NCI-H2227 (cell line): ENCODE data around the gene RAI2.
"Not testable (repeated sequence)": the region's sequence is repeated elsewhere in the genome, so short reads cannot be mapped to it uniquely, and the experiment has no call there.

Experiments used
- DNase-seq: peaks from one replicate; lab custom pipeline; 2025; ENCODE audit not compliant: unreplicated experiment; lab: John Stamatoyannopoulos, UW

RAI2 gene

GRCh38 chrX:17786554-17787347 is 74.3 kb downstream of the RAI2 start:
- DNase-seq: not testable (repeated sequence)

- no peak for DNase-seq
These were observed 81.7 kb downstream of the RAI2 start for GRCh38 chrX:17779434-17779833.

GRCh38 chrX:17778997-17779396 is 82.1 kb downstream of the RAI2 start:
- no peak for DNase-seq

GRCh38 chrX:17774053-17774452 is 87.0 kb downstream of the RAI2 start:
- no peak for DNase-seq

- no peak for DNase-seq
These were observed 87.7 kb downstream of the RAI2 start for GRCh38 chrX:17773221-17773876.

- DNase-seq: no peak
These were observed 91.3 kb downstream of the RAI2 start for GRCh38 chrX:17769701-17770269.

GRCh38 chrX:17768997-17769396 is 92.1 kb downstream of the RAI2 start:
- no peak for DNase-seq

- DNase-seq: no peak
These were observed 93.4 kb downstream of the RAI2 start for GRCh38 chrX:17767734-17768133.

GRCh38 chrX:17759990-17760389 is 101.1 kb downstream of the RAI2 start:
- no peak for DNase-seq

GRCh38 chrX:17758382-17758781 is 102.7 kb downstream of the RAI2 start:
- no peak for DNase-seq

- no peak for DNase-seq
These were observed 110.7 kb downstream of the RAI2 start for GRCh38 chrX:17750436-17750835.
